22Rv1 (cell line): ENCODE data around the gene PTP4A1.
"Not testable (repeated sequence)": the region's sequence is repeated elsewhere in the genome, so short reads cannot be mapped to it uniquely, and the experiment has no call there.

Source experiments
- ZFX ChIP-seq: fragments of 450-650 bp; IDR thresholded peaks from 2 replicates; pipeline ENCODE4 v1.6.1; 2017; ENCODE audit warnings: antibody characterized with exemption, borderline replicate concordance
- TF ChIP-seq, protein P1 (sequence below): fragments of 450-650 bp; IDR thresholded peaks from 2 replicates; pipeline ENCODE4 v1.5.1; 2017; ENCODE audit warnings: mild to moderate bottlenecking

GRCh38 chr6:63522911-63523287 lies 49.4 kb upstream of the PTP4A1 start:
- TF ChIP-seq, protein P1, sequence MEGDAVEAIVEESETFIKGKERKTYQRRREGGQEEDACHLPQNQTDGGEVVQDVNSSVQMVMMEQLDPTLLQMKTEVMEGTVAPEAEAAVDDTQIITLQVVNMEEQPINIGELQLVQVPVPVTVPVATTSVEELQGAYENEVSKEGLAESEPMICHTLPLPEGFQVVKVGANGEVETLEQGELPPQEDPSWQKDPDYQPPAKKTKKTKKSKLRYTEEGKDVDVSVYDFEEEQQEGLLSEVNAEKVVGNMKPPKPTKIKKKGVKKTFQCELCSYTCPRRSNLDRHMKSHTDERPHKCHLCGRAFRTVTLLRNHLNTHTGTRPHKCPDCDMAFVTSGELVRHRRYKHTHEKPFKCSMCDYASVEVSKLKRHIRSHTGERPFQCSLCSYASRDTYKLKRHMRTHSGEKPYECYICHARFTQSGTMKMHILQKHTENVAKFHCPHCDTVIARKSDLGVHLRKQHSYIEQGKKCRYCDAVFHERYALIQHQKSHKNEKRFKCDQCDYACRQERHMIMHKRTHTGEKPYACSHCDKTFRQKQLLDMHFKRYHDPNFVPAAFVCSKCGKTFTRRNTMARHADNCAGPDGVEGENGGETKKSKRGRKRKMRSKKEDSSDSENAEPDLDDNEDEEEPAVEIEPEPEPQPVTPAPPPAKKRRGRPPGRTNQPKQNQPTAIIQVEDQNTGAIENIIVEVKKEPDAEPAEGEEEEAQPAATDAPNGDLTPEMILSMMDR: not testable (repeated sequence)
- not testable (repeated sequence) for TF ChIP-seq ZFX
